K562 (cell line): ENCODE measurements around the gene HMX3. TPM values are rescaled to one million over a fixed set of nuclear protein-coding genes. Genes with fewer than 3 reads are reported as not detected.

ENCODE experiments used
- ATF2 ChIP-seq: sonication (generic); formaldehyde crosslinking; IDR thresholded peaks from 2 replicates; pipeline ENCODE4 v1.8.1; 2022; ENCODE audit warnings: missing genetic modification reagents
- BRD9 ChIP-seq: fragments of 450-650 bp; IDR thresholded peaks from 2 replicates; pipeline ENCODE4 v1.6.1; 2018; ENCODE audit warnings: low read depth; ENCODE audit not compliant: partially characterized antibody
- DACH1 ChIP-seq: fragments of 450-650 bp; IDR thresholded peaks from 2 replicates; pipeline ENCODE4 v1.6.1; 2018; ENCODE audit not compliant: partially characterized antibody
- GABPB1 ChIP-seq: sonication (generic); formaldehyde crosslinking; IDR thresholded peaks from 2 replicates; pipeline ENCODE4 v1.8.0; 2022; ENCODE audit warnings: mild to moderate bottlenecking, missing genetic modification reagents
- HMGN3 ChIP-seq: IDR thresholded peaks from 2 replicates; pipeline ENCODE4 v1.6.1; 2011; ENCODE audit warnings: borderline replicate concordance, low read depth, mild to moderate bottlenecking, mixed read lengths, low read length; ENCODE audit not compliant: insufficient read length; ENCODE audit errors: extremely low read depth
- MAZ ChIP-seq, 2 experiments: fragments of 450-650 bp in 1 of 2; sonication (generic) in 1 of 2; formaldehyde crosslinking; IDR thresholded peaks in 1 of 2; conservative IDR thresholded peaks in 1 of 2; 2 replicates each; pipeline versions ENCODE4 v1.4.0 to v1.5.0; 2020; ENCODE audit warnings: mild to moderate bottlenecking in 1 of 2, missing genetic modification reagents in 1 of 2
- NR2C2 ChIP-seq, 2 experiments: fragments of 200-800 bp in 1 of 2; sonication (Bioruptor generic) in 1 of 2; sonication (generic) in 1 of 2; formaldehyde crosslinking in 1 of 2; IDR thresholded peaks; 2 replicates each; pipeline versions ENCODE4 v1.6.1 to v1.8.0; 2016 to 2022; ENCODE audit warnings: mild to moderate bottlenecking in 1 of 2, missing compliant biosample characterization in 1 of 2, missing genetic modification characterization in 1 of 2, missing genetic modification reagents in 1 of 2
- NRF1 ChIP-seq, 2 experiments: fragments of 450-650 bp; IDR thresholded peaks in 1 of 2; conservative IDR thresholded peaks in 1 of 2; 2 replicates each; pipeline ENCODE4 v1.6.1; 2014; ENCODE audit warnings: mild to moderate bottlenecking in 2 of 2
- POLR2A ChIP-seq: fragments of 450-650 bp; conservative IDR thresholded peaks from 2 replicates; pipeline ENCODE4 v1.6.1; 2016
- POLR2B ChIP-seq: fragments of 450-650 bp; IDR thresholded peaks from 2 replicates; pipeline ENCODE4 v1.6.1; 2018; ENCODE audit warnings: low read depth; ENCODE audit not compliant: partially characterized antibody
- SMARCA4 ChIP-seq: fragments of 450-650 bp; IDR thresholded peaks from 2 replicates; pipeline ENCODE4 v1.6.1; 2016
- SOX6 ChIP-seq: fragments of 450-650 bp; IDR thresholded peaks from 2 replicates; pipeline ENCODE4 v1.6.1; 2014; ENCODE audit warnings: mild to moderate bottlenecking
- SPI1 ChIP-seq: IDR thresholded peaks from 2 replicates; pipeline ENCODE4 v1.6.1; 2011; ENCODE audit warnings: low read depth, low read length, control low read depth, borderline replicate concordance
- SRF ChIP-seq, 2 experiments: fragments of 250-450, 450-650 bp in 1 of 2; sonication (Bioruptor Pico) in 1 of 2; sonication (generic) in 1 of 2; formaldehyde crosslinking; IDR thresholded peaks; 2 replicates each; pipeline versions ENCODE4 v1.5.0 to v1.5.1; 2020 to 2022; ENCODE audit warnings: mild to moderate bottlenecking in 1 of 2, missing genetic modification reagents in 1 of 2
- TAF1 ChIP-seq: IDR thresholded peaks from 2 replicates; pipeline ENCODE4 v1.6.1; 2011; ENCODE audit warnings: mild to moderate bottlenecking, low read length, moderate library complexity; ENCODE audit not compliant: insufficient read depth, control insufficient read depth, severe bottlenecking; ENCODE audit errors: extremely low read depth
- TAL1 ChIP-seq: fragments of 450-650 bp; IDR thresholded peaks from 2 replicates; pipeline ENCODE4 v1.6.1; 2016; ENCODE audit warnings: mild to moderate bottlenecking
- UBTF ChIP-seq, 2 experiments: IDR thresholded peaks; 2 replicates each; pipeline ENCODE4 v1.6.1; 2012; ENCODE audit warnings: improper control_type of control experiment in 2 of 2, low read depth in 2 of 2, low read length in 2 of 2, borderline replicate concordance in 1 of 2
- polyA plus RNA-seq, 8 experiments: library from polyadenylated mRNA; depleted of rRNA in 4 of 8; stranded (reverse) in 5 of 8; unstranded in 3 of 8; fragments of >200 nt; fragmentation: Nextera tagmentation in 2 of 8; fragmentation: Illumina TruSeq in 1 of 8; extraction: Ambion mirVana in 2 of 8; extraction: Trizol in 1 of 8; gene quantifications; 2 replicates each; pipeline versions ENCODE4 v1.2.1 to v1.2.3, GENCODE V29; 2011 to 2014; ENCODE audit warnings: inconsistent platforms in 1 of 8, missing spikeins in 1 of 8
- total RNA-seq, 7 experiments: library from RNA; depleted of rRNA in 6 of 7; stranded (reverse); fragments of >200 nt in 6 of 7; fragmentation: Illumina TruSeq in 2 of 7; extraction: Trizol in 2 of 7; gene quantifications; 2 replicates each; pipeline versions ENCODE4 v1.2.1 to v1.2.3, GENCODE V29; 2011 to 2021; ENCODE audit warnings: low replicate concordance in 1 of 7
- TF ChIP-seq, protein P1 (sequence below): IDR thresholded peaks from 2 replicates; pipeline ENCODE4 v1.6.1; 2016; ENCODE audit warnings: missing genetic modification characterization, missing compliant biosample characterization
- TF ChIP-seq, protein P2 (sequence below), 2 experiments: fragments of 450-650 bp; conservative IDR thresholded peaks; 2 replicates each; pipeline ENCODE4 v1.6.1; 2017; ENCODE audit warnings: mild to moderate bottlenecking in 2 of 2, moderate library complexity in 2 of 2

The HMX3 gene
- total and polyA plus RNA-seq, 9 of the 15 experiments (the other 6 are each of a cell fraction or from before 2014, with no cell fraction given), result 0.55 to 43.5 (median 7.4) TPM; not detected in 2

- TF ChIP-seq ATF2 (CRISPR knock-in tag), result no peak
- TF ChIP-seq SPI1, result peak; percentile 33; the same call in 1 of the 2 replicates
- peak; percentile 81 for TF ChIP-seq POLR2A
- peak; percentile 25 for TF ChIP-seq HMGN3
- TF ChIP-seq SOX6, result peak; percentile 61
- TF ChIP-seq, protein P1, sequence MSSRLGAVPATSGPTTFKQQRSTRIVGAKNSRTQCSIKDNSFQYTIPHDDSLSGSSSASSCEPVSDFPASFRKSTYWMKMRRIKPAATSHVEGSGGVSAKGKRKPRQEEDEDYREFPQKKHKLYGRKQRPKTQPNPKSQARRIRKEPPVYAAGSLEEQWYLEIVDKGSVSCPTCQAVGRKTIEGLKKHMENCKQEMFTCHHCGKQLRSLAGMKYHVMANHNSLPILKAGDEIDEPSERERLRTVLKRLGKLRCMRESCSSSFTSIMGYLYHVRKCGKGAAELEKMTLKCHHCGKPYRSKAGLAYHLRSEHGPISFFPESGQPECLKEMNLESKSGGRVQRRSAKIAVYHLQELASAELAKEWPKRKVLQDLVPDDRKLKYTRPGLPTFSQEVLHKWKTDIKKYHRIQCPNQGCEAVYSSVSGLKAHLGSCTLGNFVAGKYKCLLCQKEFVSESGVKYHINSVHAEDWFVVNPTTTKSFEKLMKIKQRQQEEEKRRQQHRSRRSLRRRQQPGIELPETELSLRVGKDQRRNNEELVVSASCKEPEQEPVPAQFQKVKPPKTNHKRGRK (tag), result no peak
- TF ChIP-seq SMARCA4, result 0 out of 2 replicates have a peak, but pooled peaks have one; percentile 26
- peak; percentile 56 for TF ChIP-seq TAL1
- TF ChIP-seq MAZ (CRISPR knock-in tag; conservative IDR thresholded peaks at IDR 0.05 in 1 of 2, IDR thresholded peaks at IDR 0.05 in 1 of 2), result 0 out of 4 replicates have a peak, but pooled peaks of 1 of the 2 experiments have one; percentile 17
- no peak for TF ChIP-seq NR2C2 (CRISPR knock-in tag; IDR thresholded peaks at IDR 0.05)
- TF ChIP-seq NR2C2 (tag; IDR thresholded peaks at IDR 0.05), result no peak
- TF ChIP-seq SRF (CRISPR knock-in tag; IDR thresholded peaks at IDR 0.05), result 0 out of 4 replicates have a peak, but pooled peaks of 1 of the 2 experiments have one; percentile 31
- peak; percentile 93 to 97; a peak in 3 of 4 replicates for TF ChIP-seq UBTF (IDR thresholded peaks at IDR 0.05; ENCODE audit: borderline replicate concordance in 1 of 2, low read depth in 2 of 2, low read length in 2 of 2)
- no peak for TF ChIP-seq GABPB1 (CRISPR knock-in tag)
- peak; percentile 42 for TF ChIP-seq BRD9
- TF ChIP-seq POLR2B, result peak; percentile 54
- TF ChIP-seq TAF1, result peak; percentile 92
- peak; percentile 73 for TF ChIP-seq DACH1
- peak in 1 of 2 experiments; percentile 10; a peak in 1 of 4 replicates for TF ChIP-seq NRF1 (conservative IDR thresholded peaks at IDR 0.05 in 1 of 2, IDR thresholded peaks at IDR 0.05 in 1 of 2)
- TF ChIP-seq, protein P2, sequence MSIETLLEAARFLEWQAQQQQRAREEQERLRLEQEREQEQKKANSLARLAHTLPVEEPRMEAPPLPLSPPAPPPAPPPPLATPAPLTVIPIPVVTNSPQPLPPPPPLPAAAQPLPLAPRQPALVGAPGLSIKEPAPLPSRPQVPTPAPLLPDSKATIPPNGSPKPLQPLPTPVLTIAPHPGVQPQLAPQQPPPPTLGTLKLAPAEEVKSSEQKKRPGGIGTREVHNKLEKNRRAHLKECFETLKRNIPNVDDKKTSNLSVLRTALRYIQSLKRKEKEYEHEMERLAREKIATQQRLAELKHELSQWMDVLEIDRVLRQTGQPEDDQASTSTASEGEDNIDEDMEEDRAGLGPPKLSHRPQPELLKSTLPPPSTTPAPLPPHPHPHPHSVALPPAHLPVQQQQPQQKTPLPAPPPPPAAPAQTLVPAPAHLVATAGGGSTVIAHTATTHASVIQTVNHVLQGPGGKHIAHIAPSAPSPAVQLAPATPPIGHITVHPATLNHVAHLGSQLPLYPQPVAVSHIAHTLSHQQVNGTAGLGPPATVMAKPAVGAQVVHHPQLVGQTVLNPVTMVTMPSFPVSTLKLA (conservative IDR thresholded peaks at IDR 0.05), result peak in 1 of 2 experiments; percentile 45; a peak in 1 of 4 replicates
Observed at GRCh38 chr10:123139521-123140163, 3.9 kb downstream of the HMX3 start (continued).
